GM08714 (cell line): Measurements from ENCODE around the gene TUBA4B.
"Not testable (repeated sequence)": the region's sequence is repeated elsewhere in the genome, so short reads cannot be mapped to it uniquely, and the experiment has no call there.

Source experiments
- H3K4me3 ChIP-seq: fragments of 200-500 bp; sonication (Bioruptor generic); 2 replicates; pipeline ENCODE4 v1.5.1; 2014; ENCODE audit warnings: mild to moderate bottlenecking, low read length, inconsistent platforms
- ZNF274 ChIP-seq: IDR thresholded peaks from 2 replicates; pipeline ENCODE4 v1.6.1; 2012; ENCODE audit warnings: mild to moderate bottlenecking, low read depth, low read length

The TUBA4B gene

DNA sequence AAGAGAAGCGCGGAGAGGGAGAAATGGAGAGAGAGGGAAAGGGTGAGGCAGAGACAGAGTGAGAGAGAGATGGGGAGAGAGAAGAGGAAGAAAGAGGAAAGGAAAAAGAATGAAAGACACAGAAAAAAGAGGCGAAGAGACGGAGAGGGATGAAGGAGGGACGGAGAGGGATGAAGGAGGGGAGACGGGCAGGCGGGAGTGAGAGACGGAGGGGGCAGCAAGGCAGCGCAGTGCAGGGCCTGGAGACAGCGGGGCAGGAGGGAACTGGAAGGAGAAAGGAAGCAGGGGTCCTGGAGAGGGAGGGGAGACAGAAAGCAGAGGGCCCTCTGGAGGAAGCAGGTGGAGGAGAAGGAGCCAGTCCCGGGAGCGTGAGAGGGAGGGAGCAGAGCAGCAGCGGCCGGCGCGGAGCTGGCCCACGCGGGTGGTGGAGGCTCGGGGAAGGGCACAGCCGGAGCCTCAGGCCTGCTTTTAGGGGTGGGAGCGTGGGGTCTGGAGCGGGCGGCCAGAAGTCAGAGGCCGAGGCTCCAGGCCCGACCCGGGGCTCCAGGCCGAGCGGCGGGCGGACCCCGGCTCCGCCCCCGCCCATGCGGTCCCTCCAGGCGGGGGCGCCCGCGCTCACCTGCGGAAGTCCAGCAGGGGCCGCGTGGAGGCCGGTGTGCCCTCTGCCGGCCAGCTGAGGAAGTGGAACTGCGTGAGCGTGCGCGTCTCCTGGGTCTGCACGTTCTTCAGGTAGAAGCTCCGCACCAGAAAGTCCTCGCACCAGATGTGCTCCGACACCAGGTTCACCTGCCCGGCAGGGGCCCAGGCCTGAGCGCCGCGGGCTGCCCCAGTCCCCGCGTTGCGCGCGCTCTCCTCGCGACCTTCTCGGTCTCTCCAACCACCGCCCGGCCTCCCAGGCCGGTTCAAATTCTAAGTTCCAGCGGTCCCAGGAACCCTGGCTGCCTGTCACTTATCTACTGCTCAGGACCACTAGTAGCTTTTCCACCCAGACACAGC, 41.6 kb downstream of the TUBA4B start:
- TF ChIP-seq ZNF274: no peak
- peak overlapping the region; percentile 15; the same call in 1 of the 2 replicates for H3K4me3 ChIP-seq

GRCh38 chr2:219296142-219296541, 43.1 kb downstream of the TUBA4B start:
- no peak for TF ChIP-seq ZNF274
- no peak overlapping the region for H3K4me3 ChIP-seq

GRCh38 chr2:219296631-219297391, 43.8 kb downstream of the TUBA4B start:
- TF ChIP-seq ZNF274: no peak
- H3K4me3 ChIP-seq: no peak overlapping the region

DNA sequence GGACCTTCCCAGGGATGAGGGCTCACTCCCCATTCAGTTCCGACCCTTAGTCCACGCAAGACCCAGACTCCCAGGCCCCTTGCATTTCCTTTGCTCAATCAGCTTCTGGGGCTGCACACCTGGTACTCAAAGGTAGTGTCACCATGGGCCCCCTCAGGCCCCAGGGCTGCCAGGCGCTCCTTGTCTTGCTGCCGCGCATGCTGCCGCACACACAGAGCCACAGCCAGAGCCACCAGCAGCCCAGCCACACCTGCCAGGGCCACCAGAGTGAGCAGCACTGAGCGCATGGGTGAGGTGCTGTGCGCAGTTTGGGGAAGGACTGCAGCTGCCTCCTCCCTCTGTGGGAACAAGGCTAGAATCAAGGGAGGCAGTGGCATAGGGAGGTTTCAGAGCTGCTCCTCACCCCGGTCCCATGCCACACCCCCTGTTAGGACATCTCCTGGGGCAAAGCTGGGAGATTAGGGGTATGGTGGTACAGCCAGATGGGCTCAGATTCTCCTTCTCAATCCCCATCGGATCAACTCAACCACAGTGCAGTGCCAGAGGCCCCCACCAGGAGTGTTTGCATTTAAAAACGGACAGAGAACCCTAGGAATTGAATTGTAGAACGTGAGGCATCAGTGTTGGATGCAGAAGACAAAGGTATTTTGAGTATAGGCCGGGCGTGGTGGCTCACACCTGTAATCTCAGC, 44.9 kb downstream of the TUBA4B start:
- TF ChIP-seq ZNF274: no peak
- H3K4me3 ChIP-seq: no peak overlapping the region

DNA sequence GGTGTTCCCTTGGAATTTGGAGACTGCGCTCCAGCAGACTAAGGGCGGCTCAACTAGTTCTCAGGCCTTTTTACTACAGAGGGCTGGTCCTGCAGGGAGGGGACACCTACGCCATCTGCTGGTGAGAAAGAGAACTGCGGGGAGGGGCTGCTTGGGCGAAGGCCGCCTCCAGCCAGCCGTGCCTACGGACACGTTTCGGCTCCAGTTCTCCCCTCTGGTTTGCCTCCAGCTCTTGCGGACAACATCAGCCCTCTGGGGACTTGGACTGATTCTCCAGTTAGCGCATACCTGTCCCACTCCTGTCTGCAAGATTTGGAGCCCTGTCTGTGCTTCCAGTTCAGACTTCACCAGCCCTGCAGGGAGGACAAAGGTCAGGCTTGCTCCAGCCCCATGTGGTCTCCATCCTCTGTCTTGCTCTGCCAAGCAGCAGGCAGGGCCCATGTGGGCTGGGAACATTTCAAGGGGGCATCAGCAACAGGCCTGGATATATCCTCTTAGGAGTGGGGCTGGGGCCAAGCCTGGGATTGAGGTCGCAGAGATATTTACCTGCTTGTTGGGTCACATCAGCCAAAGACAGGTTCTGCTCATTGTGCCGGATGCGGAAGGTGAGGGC, 45.8 kb downstream of the TUBA4B start:
- H3K4me3 ChIP-seq: no peak overlapping the region
- TF ChIP-seq ZNF274: no peak

GRCh38 chr2:219299372-219299760, 46.3 kb downstream of the TUBA4B start:
- H3K4me3 ChIP-seq: no peak overlapping the region
- TF ChIP-seq ZNF274: no peak

DNA sequence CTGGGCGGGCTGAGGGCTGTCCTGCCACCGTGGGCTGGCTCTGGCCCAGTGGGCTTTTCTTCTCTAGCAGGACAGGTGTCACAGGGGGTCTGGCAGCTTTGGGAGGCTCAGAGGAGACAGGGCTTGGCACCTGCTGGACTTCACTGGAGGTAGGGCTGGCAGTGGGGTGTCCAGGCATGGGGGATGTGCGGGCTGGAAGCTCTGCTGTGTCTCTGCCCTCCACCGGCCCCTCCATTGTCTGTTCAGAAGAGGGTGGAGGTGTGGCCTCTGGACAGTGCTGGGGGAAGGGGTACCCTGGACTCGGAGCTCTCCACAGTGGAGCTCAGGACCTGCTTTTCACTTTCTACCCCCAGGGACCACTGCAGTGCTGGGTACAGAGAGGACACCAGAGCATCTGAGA, 47.0 kb downstream of the TUBA4B start:
- H3K4me3 ChIP-seq: no peak overlapping the region
- no peak for TF ChIP-seq ZNF274

- no peak for TF ChIP-seq ZNF274
- no peak overlapping the region for H3K4me3 ChIP-seq
Measured at GRCh38 chr2:219302412-219302968, 49.4 kb downstream of the TUBA4B start.

DNA sequence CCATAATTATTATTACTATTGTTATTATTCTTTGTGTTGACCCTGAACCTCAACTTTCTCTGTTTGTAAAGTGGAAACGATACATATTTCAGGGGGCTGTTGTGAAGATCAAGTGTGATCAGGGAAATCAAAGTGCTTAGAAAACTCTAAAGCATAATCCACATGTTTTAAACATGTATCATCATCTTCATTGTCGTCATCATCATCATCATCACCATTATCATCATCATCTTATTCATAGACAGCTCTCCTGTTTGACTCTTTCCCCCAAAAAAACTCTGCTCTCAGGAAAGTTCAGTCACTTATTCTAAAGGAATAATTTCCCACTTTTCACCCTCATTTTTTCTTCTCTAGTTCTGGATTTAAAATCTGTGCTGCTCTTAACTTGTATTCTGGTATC, 51.2 kb downstream of the TUBA4B start:
- H3K4me3 ChIP-seq: no peak overlapping the region
- TF ChIP-seq ZNF274: no peak

DNA sequence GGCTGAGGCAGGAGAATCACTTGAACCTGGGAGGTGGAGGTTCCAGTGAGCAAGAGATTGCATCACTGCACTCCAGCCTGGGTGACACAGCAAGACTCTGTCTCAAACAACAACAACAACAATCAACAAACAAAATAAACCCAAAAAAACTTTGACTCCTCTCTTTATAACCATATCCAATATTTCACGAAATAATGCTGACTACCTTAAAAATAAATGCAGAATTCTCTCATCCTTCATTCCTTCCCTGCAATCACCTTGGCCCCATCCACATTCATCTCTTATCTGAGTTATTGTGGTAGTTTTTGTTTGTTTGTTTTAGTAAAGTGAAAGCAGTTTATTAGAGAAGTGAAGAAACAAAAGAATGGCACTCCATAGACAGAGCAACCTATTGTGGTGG, 53.0 kb downstream of the TUBA4B start:
- no peak overlapping the region for H3K4me3 ChIP-seq
- TF ChIP-seq ZNF274: no peak

DNA sequence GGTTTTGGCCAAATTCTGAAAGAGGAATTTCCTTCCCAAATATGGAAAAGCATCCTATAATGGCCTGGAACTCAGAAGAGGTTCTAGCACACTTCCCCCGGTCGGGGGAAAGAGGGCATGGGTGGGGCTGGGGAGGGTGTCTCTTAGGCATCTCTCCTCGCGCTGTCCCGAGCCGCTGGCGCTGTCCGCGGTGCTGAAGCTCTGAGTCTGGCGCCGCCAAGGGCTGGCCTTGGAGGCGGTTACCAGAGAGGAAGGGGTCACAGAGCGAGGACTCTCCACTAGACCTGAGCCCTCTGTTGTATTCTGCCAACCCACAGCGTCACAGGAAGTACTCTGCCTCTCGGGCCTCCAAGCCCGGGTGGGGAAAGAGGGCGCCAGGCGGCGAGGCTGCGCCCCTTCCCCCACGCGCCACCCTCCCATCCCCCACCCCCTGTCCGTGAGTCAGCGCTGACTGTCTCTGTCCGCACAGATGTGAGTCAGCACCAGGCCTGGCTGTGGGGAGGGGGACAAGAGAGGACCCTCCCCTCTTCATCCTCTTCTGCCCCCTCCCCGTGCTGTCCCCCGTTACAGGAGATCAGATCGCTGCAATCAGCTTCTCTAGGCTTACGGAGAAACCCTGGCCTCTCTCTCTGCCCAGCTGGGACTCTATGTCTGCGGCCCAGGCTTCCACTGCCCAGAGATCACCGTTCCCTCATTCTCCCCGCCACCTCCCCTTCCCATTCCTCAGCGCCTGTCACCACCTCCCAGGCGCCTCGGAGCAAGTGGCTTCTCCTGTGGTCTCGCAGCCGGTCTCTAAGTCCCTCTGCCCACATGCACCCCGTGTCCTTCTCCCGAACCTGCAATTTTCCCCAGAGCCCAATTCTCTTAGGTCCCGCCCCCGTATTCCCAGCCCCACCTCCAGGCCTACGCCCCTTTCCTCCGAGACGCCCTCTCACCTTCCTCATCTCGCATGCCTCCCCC, 55.4 kb downstream of the TUBA4B start:
- no peak for TF ChIP-seq ZNF274
- H3K4me3 ChIP-seq: no peak overlapping the region

DNA sequence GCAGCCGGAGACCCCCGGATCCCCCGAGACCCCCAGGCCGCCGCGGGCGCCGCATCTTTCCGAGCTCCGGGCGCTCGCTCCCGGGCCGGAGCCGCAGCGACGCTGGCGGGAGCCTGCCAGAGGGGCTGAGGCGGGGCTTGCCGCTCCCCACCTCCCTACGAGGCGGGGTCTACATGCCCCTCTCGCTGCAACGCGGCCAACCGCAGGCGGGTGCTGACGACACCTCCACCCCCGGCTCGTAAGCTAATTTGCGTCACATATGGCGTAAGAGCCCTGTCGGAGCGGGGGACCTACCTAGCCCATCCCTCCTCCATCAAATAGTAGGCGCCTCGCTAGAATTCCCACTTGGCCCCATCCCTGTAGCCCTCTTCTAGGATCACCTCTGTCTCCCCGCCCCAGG, 56.2 kb downstream of the TUBA4B start, which contains the start of gene PTPRN:
Gene PTPRN, minus strand, starts transcription at position 124 of the 400 bp plus-strand sequence. Its CDS starts 69 bp downstream, at position 55.
- H3K4me3 ChIP-seq: no peak within 1 kb of the TSS
- TF ChIP-seq ZNF274: no peak

- not testable (repeated sequence) for H3K4me3 ChIP-seq
Measured at GRCh38 chr2:219312683-219313263, 59.7 kb downstream of the TUBA4B start.
